Trophoblast cell (in vitro differentiated cells and primary cell): Measurements from ENCODE around the gene UPF3A.
"Not testable (repeated sequence)": the region's sequence is repeated elsewhere in the genome, so short reads cannot be mapped to it uniquely, and the experiment has no call there.

Experiments used
- DNase-seq, 2 donors: peaks; one replicate each; pipeline ENCODE4 v3.0.0-alpha.2; 2016
- H2AFZ ChIP-seq: 2 replicates; pipeline ENCODE4 v1.6.1; 2013; ENCODE audit warnings: low read length, moderate library complexity, mild to moderate bottlenecking; ENCODE audit not compliant: insufficient read depth, poor library complexity
- H2AK5ac ChIP-seq: 2 replicates; pipeline ENCODE4 v1.6.1; 2013; ENCODE audit warnings: mild to moderate bottlenecking, low read length
- H2BK120ac ChIP-seq: 2 replicates; pipeline ENCODE4 v1.6.1; 2013; ENCODE audit warnings: low read length, mild to moderate bottlenecking, moderate library complexity; ENCODE audit not compliant: insufficient read depth, poor library complexity
- H2BK12ac ChIP-seq: 2 replicates; pipeline ENCODE4 v1.6.1; 2013; ENCODE audit warnings: mild to moderate bottlenecking, low read length, moderate library complexity
- H2BK5ac ChIP-seq: 2 replicates; pipeline ENCODE4 v1.6.1; 2013; ENCODE audit warnings: low read length, low read depth, moderate library complexity, mild to moderate bottlenecking; ENCODE audit not compliant: poor library complexity
- H3K14ac ChIP-seq: 2 replicates; pipeline ENCODE4 v1.6.1; 2013; ENCODE audit warnings: mild to moderate bottlenecking, low read length
- H3K18ac ChIP-seq: 2 replicates; pipeline ENCODE4 v1.6.1; 2013; ENCODE audit warnings: mild to moderate bottlenecking, low read length
- H3K23ac ChIP-seq: 2 replicates; pipeline ENCODE4 v1.6.1; 2013; ENCODE audit warnings: low read length
- H3K27ac ChIP-seq: 2 replicates; pipeline ENCODE4 v1.5.1; 2013; ENCODE audit warnings: low read depth, mild to moderate bottlenecking, inconsistent platforms, low read length, moderate library complexity
- H3K27me3 ChIP-seq: 2 replicates; pipeline ENCODE4 v1.6.1; 2013; ENCODE audit warnings: inconsistent platforms, mild to moderate bottlenecking, low read length, moderate library complexity; ENCODE audit not compliant: insufficient read depth
- H3K36me3 ChIP-seq, 2 experiments: 1 replicate in 1 of 2; 2 replicates in 1 of 2; pipeline ENCODE4 v1.6.1; 2013; ENCODE audit warnings: low read length in 2 of 2, mild to moderate bottlenecking in 2 of 2, moderate library complexity in 1 of 2; ENCODE audit not compliant: insufficient read depth in 2 of 2, control insufficient read depth in 1 of 2
- H3K4ac ChIP-seq: 2 replicates; pipeline ENCODE4 v1.6.1; 2013; ENCODE audit warnings: low read depth, mild to moderate bottlenecking, low read length, moderate library complexity
- H3K4me1 ChIP-seq, 2 experiments: 1 replicate in 1 of 2; 2 replicates in 1 of 2; pipeline ENCODE4 v1.6.1; 2013; ENCODE audit warnings: low read length in 2 of 2, mild to moderate bottlenecking in 2 of 2, moderate library complexity in 1 of 2; ENCODE audit not compliant: insufficient read depth in 2 of 2, control insufficient read depth in 1 of 2
- H3K4me2 ChIP-seq: 2 replicates; pipeline ENCODE4 v1.6.1; 2013; ENCODE audit warnings: inconsistent platforms, mild to moderate bottlenecking, low read length, moderate library complexity
- H3K4me3 ChIP-seq: 2 replicates; pipeline ENCODE4 v1.5.1; 2013; ENCODE audit warnings: mild to moderate bottlenecking, low read depth, low read length, inconsistent platforms
- H3K79me1 ChIP-seq: one replicate; pipeline ENCODE4 v1.6.1; 2013; ENCODE audit warnings: low read length
- H3K79me2 ChIP-seq: 2 replicates; pipeline ENCODE4 v1.6.1; 2013; ENCODE audit warnings: low read length, mild to moderate bottlenecking; ENCODE audit not compliant: control insufficient read depth, insufficient read depth, poor library complexity
- H3K9ac ChIP-seq: 2 replicates; pipeline ENCODE4 v1.6.1; 2013; ENCODE audit warnings: mild to moderate bottlenecking, low read length
- H3K9me3 ChIP-seq: 2 replicates; pipeline ENCODE4 v1.6.1; 2013; ENCODE audit warnings: low read depth, mild to moderate bottlenecking, control low read depth, inconsistent platforms, low read length; ENCODE audit not compliant: insufficient read depth
- H4K12ac ChIP-seq: 2 replicates; pipeline ENCODE4 v1.6.1; 2013; ENCODE audit warnings: low read depth, mild to moderate bottlenecking, low read length, moderate library complexity
- H4K8ac ChIP-seq: 2 replicates; pipeline ENCODE4 v1.6.1; 2013; ENCODE audit warnings: low read depth, mild to moderate bottlenecking, low read length, moderate library complexity
- H4K91ac ChIP-seq: one replicate; pipeline ENCODE4 v1.6.1; 2013; ENCODE audit warnings: low read depth, mild to moderate bottlenecking, low read length, moderate library complexity
- WGBS: extraction: QIAGEN DNeasy Blood & Tissue Kit; methylation state at CpG from one replicate; pipeline ENCODE4 v1.1.7; 2013; ENCODE audit warnings: missing lambda C conversion rate; ENCODE audit not compliant: insufficient read length, insufficient coverage; ENCODE audit errors: extremely low coverage; 5-methylcytosine and 5-hydroxymethylcytosine counted together

Gene UPF3A

DNA sequence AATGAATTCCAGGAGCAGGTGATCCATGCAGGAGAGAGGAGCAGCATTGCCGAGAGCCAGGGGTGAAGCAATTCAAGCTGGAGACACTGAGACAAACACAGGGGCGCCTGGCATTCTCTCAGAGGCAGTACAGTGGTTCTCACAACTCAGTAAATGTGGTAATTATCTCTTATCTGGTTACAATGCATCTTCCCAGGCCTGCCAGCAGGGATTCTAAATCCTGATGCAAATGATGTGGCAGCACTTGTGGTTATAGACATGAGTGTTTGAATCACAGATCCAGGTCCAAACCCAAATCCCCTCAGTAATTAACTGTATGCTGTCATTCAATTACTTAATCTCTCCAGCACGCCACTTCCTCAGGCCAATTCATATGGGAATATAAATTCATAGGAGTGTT is 52.5 kb downstream of the UPF3A start:
- not testable (repeated sequence) for DNase-seq, H2BK12ac ChIP-seq, H2BK5ac ChIP-seq, H3K9me3 ChIP-seq, H3K79me2 ChIP-seq, H3K79me1 ChIP-seq, H3K9ac ChIP-seq, H3K23ac ChIP-seq, H2AK5ac ChIP-seq, H3K14ac ChIP-seq, H4K12ac ChIP-seq, H2AFZ ChIP-seq, H3K4me2 ChIP-seq, H3K27ac ChIP-seq, H3K18ac ChIP-seq, H3K4ac ChIP-seq, H3K36me3 ChIP-seq, H3K27me3 ChIP-seq, H3K4me1 ChIP-seq, H4K8ac ChIP-seq, H2BK120ac ChIP-seq, H3K4me3 ChIP-seq, H4K91ac ChIP-seq
- no CpG with 5 or more reads among the region's 3 CpGs for WGBS

DNA sequence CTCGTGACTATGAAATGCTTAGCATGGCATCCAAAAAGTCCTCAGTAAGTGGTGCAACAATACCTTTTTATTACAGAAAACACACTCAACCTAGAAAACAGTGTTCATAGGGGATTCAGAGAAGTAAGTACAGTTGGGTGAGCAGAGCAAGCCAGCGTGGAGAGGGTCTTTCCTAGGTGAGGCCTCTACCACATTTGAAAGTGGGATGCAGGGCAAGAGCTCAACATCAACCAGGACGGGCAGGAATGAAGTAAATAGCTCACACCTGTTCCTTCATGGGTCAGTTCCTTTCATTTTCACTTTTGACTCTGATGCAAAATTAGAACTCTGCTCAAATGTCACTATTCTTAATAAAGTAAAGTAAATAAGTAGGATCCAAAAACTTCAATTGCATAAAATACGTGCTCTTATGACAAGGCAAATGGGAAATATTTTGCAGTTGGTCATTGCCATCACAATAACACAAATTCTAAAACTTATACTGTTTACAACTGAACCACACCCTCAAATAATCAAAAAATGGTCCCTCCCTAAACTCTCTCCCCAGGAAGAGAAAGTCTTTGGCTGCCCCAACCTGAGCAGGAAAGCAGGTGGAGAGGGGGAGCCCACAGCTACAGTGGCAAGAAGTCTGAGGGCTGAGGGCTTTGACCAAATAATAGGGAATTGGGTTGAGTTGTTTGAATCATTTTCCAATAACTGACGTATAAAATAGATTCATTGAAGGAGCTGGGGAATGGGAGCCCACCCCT is 53.1 kb downstream of the UPF3A start:
- Histone ChIP-seq H2BK12ac (no peak overlapping the region), H3K27ac (no peak overlapping the region), H3K18ac (no peak overlapping the region), H3K4me1 (no peaks in the 10 kb centered on the region), H3K9ac (no peak overlapping the region), H3K4ac (no peak overlapping the region), H2BK5ac (no peak overlapping the region), H3K14ac (no peak overlapping the region), H3K23ac (no peak overlapping the region), H3K4me3 (no peak overlapping the region), H2AFZ (no peak overlapping the region), H3K4me2 (no peak overlapping the region), H4K12ac (no peak overlapping the region), H2AK5ac (no peak overlapping the region), H3K9me3 (no peaks in the 10 kb centered on the region), H2BK120ac (no peak overlapping the region), H4K91ac (no peak overlapping the region), H3K27me3 (no peaks in the 10 kb centered on the region), H3K79me1 (no peaks in the 10 kb centered on the region), H4K8ac (no peak overlapping the region), H3K79me2 (no peaks in the 10 kb centered on the region), H3K36me3 (no peaks in the 10 kb centered on the region)
- WGBS = no CpG with 5 or more reads among the region's 5 CpGs
- no peak for DNase-seq

DNA sequence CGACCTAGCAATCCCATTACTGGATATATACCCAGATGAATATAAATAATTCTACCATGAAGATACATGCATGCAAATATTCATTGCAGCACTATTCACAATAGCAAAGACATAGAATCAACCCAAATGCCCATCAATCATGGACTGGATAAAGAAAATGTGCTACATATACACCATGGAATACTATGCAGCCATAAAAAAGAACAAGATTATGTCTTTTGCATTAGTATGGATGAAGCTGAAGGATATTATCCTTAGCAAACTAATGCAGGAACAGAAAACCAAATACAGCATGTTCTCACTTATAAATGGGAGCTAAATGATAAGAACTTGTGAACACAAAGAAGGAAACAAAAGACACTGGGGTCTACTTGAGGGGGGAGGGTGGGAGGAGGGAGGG is 55.1 kb downstream of the UPF3A start:
- not testable (repeated sequence) for H3K27ac ChIP-seq, H3K18ac ChIP-seq, H3K79me1 ChIP-seq, H4K12ac ChIP-seq, H3K9me3 ChIP-seq, H3K9ac ChIP-seq, DNase-seq, H2BK5ac ChIP-seq, H3K23ac ChIP-seq, H3K36me3 ChIP-seq, H3K27me3 ChIP-seq, H2BK120ac ChIP-seq, H3K4me3 ChIP-seq, H3K4ac ChIP-seq, H3K4me2 ChIP-seq, H4K8ac ChIP-seq, H3K79me2 ChIP-seq, H4K91ac ChIP-seq, H3K4me1 ChIP-seq, H3K14ac ChIP-seq, H2BK12ac ChIP-seq, H2AK5ac ChIP-seq, H2AFZ ChIP-seq
- no CpG with 5 or more reads among the region's 1 CpG for WGBS

DNA sequence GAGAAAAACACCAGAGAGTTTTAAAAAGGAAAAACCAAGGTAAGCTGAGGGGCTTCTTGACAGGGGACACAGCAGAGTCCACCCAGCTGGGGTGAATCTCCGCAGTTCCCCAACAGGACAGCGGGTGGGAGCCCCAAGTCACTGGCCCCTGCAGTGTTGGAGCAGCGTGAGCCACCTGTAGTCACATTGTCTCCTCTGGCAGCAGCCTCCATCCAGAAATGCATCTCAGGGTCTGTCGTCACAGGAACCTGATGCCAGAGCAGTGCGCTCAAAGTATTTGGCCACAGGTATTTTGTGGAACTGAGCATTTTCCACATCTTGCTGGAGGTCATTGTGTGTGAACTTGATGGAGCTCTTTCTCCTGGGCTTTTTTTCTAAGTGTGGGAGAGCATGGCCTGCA is 57.6 kb downstream of the UPF3A start:
- Histone ChIP-seq H3K27me3 (no peaks in the 10 kb centered on the region), H2BK12ac (no peak overlapping the region), H3K79me1 (no peaks in the 10 kb centered on the region), H3K14ac (no peak overlapping the region), H3K27ac (no peak overlapping the region), H4K12ac (no peak overlapping the region), H3K4ac (no peak overlapping the region), H3K23ac (no peak overlapping the region), H3K36me3 (peaks cover 0 to 1% of the 10 kb centered on the region in 2 experiments), H2AK5ac (no peak overlapping the region), H3K9ac (no peak overlapping the region), H2BK120ac (no peak overlapping the region), H3K18ac (no peak overlapping the region), H3K79me2 (no peaks in the 10 kb centered on the region), H4K91ac (no peak overlapping the region), H3K4me3 (no peak overlapping the region), H3K4me2 (no peak overlapping the region), H2AFZ (no peak overlapping the region), H3K9me3 (no peaks in the 10 kb centered on the region), H4K8ac (no peak overlapping the region), H3K4me1 (no peaks in the 10 kb centered on the region), H2BK5ac (no peak overlapping the region)
- no CpG with 5 or more reads among the region's 5 CpGs for WGBS
- peak in 1 of 2 donors; percentile 10 for DNase-seq
